ENCODE data around the gene ALAS1. TPM values are rescaled to one million over a fixed set of nuclear protein-coding genes. Genes with fewer than 3 reads are reported as not detected.

The ALAS1 gene
- total RNA-seq, 5 donors from 2014 or later (not counting 1 experiment from before 2014, with no cell fraction given), result 12.2 to 32.7 (median 27.1) TPM

DNA sequence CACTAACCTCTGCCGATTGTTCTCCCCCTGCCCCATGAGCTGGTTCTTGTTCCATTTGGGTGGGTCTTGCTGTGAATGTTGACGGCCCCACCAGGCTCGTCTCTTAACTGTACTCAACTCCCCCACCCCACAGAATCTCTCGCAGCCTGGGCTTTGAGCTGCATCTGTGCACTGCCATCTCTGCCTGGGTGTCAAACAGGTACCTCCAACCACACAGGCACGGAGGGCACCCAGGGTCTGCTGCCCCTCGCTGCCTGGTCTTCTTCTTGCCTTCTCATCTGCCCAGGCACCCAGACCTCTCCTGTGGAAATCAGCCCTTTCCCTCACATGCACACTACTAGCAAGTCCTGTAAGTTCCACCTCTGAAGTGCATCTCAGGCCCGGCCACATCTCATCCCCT, 17.4 kb downstream of the ALAS1 start:
- CTCF ChIA-PET, result no interaction called here
- peaks cover 23 to 53% of the 10 kb centered on the region in 2 experiments for H3K4me1 ChIP-seq (ENCODE audit: control insufficient read depth in 1 of 2, extremely low read depth in 1 of 2, insufficient read depth in 2 of 2, low read length in 2 of 2)

DNA sequence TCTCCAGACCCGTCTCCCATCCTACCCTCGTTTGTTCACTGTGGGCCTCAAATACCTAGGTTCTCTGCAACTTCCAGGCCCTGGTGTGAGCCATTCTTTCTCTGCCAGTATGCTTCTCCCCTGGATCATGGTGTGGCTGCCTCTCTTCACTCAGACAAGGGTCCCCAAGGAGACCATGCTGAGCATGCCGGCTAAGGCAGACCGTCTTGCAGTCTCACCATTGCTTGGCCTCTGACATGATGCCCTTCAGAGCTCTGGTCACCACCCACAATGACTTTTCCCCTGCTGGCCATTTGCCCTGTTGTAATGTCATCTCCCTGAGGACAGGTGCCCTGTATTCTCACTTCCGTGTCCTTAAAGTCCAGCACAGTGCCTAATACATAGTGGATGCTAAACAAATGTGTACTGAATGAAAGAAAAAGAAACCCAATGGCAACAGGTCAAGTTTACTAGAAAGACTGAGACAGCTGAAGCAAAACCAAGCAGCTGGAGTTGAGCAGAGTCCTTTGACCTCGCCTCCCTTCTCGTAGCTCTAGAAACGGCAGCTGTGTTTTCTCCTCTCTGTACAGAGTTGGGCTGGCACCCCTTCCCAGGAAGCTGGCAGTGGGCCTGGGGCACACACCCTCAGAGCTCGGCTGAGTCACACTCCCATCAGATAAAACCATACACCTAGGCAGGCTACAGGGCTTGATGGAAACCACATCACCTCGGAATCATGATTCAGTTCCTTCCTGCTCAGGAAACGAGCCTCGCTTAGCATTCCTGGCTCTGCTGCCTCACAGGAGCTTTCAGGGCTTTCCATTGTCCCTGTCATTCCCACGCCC, 18.8 kb downstream of the ALAS1 start:
- peak; percentile 74 to 86 (median 86) for ATAC-seq (replicated peaks in 1 of 4)
- H3K27ac Mint-ChIP-seq, result peak overlapping the region; percentile 97 to 98
- no peak overlapping the region for H3K4me3 ChIP-seq (ENCODE audit: control insufficient read depth in 1 of 2, extremely low read depth in 1 of 2, low read length in 1 of 2)
- no peaks in the 10 kb centered on the region for H3K27me3 Mint-ChIP-seq
- 40% methylated on average over 12 of the region's 13 CpGs for WGBS (ENCODE audit: insufficient coverage)
- no peaks in the 10 kb centered on the region for H3K27me3 ChIP-seq (replicated peaks in 1 of 2; ENCODE audit: control insufficient read depth in 2 of 2, extremely low read depth in 1 of 2, insufficient read depth in 2 of 2, low read length in 1 of 2)
- H3K4me1 Mint-ChIP-seq, result peaks cover 59 to 68% (median 65%) of the 10 kb centered on the region in 3 donors
- CTCF ChIA-PET, result interaction anchor here (0.6 to 1.1 kb wide), 2 partner anchors 9 to 15 kb away, joined by 3 read pairs; no protein-coding TSS in a partner anchor
- H3K9me3 Mint-ChIP-seq, result no peaks in the 10 kb centered on the region
- peak overlapping the region; percentile 62 to 64 (median 63) for H3K4me3 Mint-ChIP-seq
- no peaks in the 10 kb centered on the region for H3K9me3 ChIP-seq
- POLR2A ChIA-PET, result no interaction called here
- peak overlapping the region; percentile 71 for H3K27ac ChIP-seq (ENCODE audit: low read length)
- H3K36me3 ChIP-seq (ENCODE audit: control insufficient read depth in 2 of 2, extremely low read depth in 1 of 2, insufficient read depth in 1 of 2, low read length in 1 of 2), result peaks cover 9 to 34% of the 10 kb centered on the region in 2 donors
- H3K4me1 ChIP-seq (ENCODE audit: control insufficient read depth in 1 of 2, extremely low read depth in 1 of 2, insufficient read depth in 2 of 2, low read length in 2 of 2), result peaks cover 32 to 67% of the 10 kb centered on the region in 2 experiments
- peaks cover 38% of the 10 kb centered on the region for H3K36me3 Mint-ChIP-seq
- peak in 17 of 35 experiments; percentile 23 to 77 (median 40) for DNase-seq

More for the DNA sequence above, 17.4 kb downstream of the ALAS1 start:
- 95% methylated on average over 5 of the region's 7 CpGs for WGBS (ENCODE audit: insufficient coverage)
- Histone ChIP-seq H3K27me3 (replicated peaks in 1 of 2; ENCODE audit: control insufficient read depth in 2 of 2, extremely low read depth in 1 of 2, insufficient read depth in 2 of 2, low read length in 1 of 2) (no peaks in the 10 kb centered on the region), H3K36me3 (ENCODE audit: control insufficient read depth in 2 of 2, extremely low read depth in 1 of 2, insufficient read depth in 1 of 2, low read length in 1 of 2) (peaks cover 9 to 48% of the 10 kb centered on the region in 2 donors), H3K4me3 (ENCODE audit: control insufficient read depth in 1 of 2, extremely low read depth in 1 of 2, low read length in 1 of 2) (no peak overlapping the region), H3K9me3 (no peaks in the 10 kb centered on the region), H3K27ac (ENCODE audit: low read length) (peak overlapping the region; percentile 39)
- no peaks in the 10 kb centered on the region for H3K9me3 Mint-ChIP-seq
- H3K27me3 Mint-ChIP-seq, result no peaks in the 10 kb centered on the region
- peaks cover 48% of the 10 kb centered on the region for H3K36me3 Mint-ChIP-seq
- H3K4me3 Mint-ChIP-seq, result no peak overlapping the region
- DNase-seq (no peak), ATAC-seq (replicated peaks in 1 of 4) (no peak)
- peaks cover 47 to 57% (median 50%) of the 10 kb centered on the region in 3 donors for H3K4me1 Mint-ChIP-seq
- peak overlapping the region; percentile 88 to 98 for H3K27ac Mint-ChIP-seq
- POLR2A ChIA-PET, result no interaction called here

DNA sequence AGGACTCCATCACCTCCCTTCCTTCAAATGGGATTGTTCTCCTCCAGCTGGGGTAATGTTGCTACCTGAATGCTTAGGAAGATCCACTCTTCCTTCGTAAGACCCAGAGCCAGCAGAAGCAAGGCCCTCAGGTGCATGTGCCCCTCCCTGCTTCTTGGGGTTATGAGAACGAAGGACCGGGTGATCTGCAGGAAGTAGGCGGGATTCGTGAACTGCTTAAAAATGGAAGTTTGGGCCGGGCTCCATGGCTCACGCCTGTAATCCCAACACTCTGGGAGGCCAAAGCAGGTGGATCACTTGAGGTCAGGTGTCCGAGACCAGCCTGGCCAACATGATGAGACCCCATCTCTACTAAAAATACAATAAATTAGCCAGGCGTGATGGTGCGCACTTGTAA, 19.4 kb downstream of the ALAS1 start:
- no peak for DNase-seq
- no peaks in the 10 kb centered on the region for H3K9me3 Mint-ChIP-seq
- peak overlapping the region; percentile 97 to 98 for H3K27ac Mint-ChIP-seq
- H3K27me3 Mint-ChIP-seq, result no peaks in the 10 kb centered on the region
- ChIA-PET CTCF (interaction anchor here (0.6 to 1.1 kb wide), 2 partner anchors 9 to 14 kb away, joined by 3 read pairs; no protein-coding TSS in a partner anchor), POLR2A (no interaction called here)
- peak; percentile 5 to 8 (median 6) for ATAC-seq (replicated peaks in 1 of 4)
- H3K4me1 Mint-ChIP-seq, result peaks cover 66 to 74% (median 71%) of the 10 kb centered on the region in 3 donors
- 26% methylated on average over 5 of the region's 10 CpGs for WGBS (ENCODE audit: insufficient coverage)
- Histone ChIP-seq H3K36me3 (ENCODE audit: control insufficient read depth in 2 of 2, extremely low read depth in 1 of 2, insufficient read depth in 1 of 2, low read length in 1 of 2) (peaks cover 9 to 28% of the 10 kb centered on the region in 2 donors), H3K27me3 (replicated peaks in 1 of 2; ENCODE audit: control insufficient read depth in 2 of 2, extremely low read depth in 1 of 2, insufficient read depth in 2 of 2, low read length in 1 of 2) (no peaks in the 10 kb centered on the region), H3K4me1 (ENCODE audit: control insufficient read depth in 1 of 2, extremely low read depth in 1 of 2, insufficient read depth in 2 of 2, low read length in 2 of 2) (peaks cover 36 to 74% of the 10 kb centered on the region in 2 experiments), H3K27ac (ENCODE audit: low read length) (peak overlapping the region; percentile 71), H3K4me3 (ENCODE audit: control insufficient read depth in 1 of 2, extremely low read depth in 1 of 2, low read length in 1 of 2) (no peak overlapping the region), H3K9me3 (no peaks in the 10 kb centered on the region)
- H3K36me3 Mint-ChIP-seq, result peaks cover 32% of the 10 kb centered on the region
- peak overlapping the region; percentile 62 to 64 (median 63) for H3K4me3 Mint-ChIP-seq

DNA sequence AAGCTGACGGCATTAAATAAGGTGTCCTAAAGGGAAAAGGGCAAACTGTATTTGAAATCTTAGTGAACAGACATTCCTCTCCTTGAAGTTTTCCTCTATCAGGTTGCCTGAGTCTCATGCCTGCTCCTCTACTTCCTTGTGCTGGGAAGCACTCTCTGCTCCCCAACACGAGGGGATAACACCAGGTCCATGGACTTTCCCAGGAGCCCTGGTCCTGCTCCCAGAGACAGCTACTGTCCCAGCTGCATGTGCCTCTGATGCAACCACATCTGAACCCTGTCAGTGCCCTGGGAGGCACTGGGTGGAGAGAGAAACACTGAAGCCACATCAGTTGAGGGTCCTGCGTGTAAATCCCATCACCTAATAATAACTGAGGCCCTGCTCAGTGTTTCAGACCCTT, 20.1 kb downstream of the ALAS1 start:
- Histone ChIP-seq H3K4me3 (ENCODE audit: control insufficient read depth in 1 of 2, extremely low read depth in 1 of 2, low read length in 1 of 2) (peak overlapping the region in 1 of 2 donors; percentile 25), H3K36me3 (ENCODE audit: control insufficient read depth in 2 of 2, extremely low read depth in 1 of 2, insufficient read depth in 1 of 2, low read length in 1 of 2) (peaks cover 5 to 25% of the 10 kb centered on the region in 2 donors), H3K4me1 (ENCODE audit: control insufficient read depth in 1 of 2, extremely low read depth in 1 of 2, insufficient read depth in 2 of 2, low read length in 2 of 2) (peaks cover 42 to 80% of the 10 kb centered on the region in 2 experiments), H3K9me3 (no peaks in the 10 kb centered on the region), H3K27ac (ENCODE audit: low read length) (peak overlapping the region; percentile 71), H3K27me3 (replicated peaks in 1 of 2; ENCODE audit: control insufficient read depth in 2 of 2, extremely low read depth in 1 of 2, insufficient read depth in 2 of 2, low read length in 1 of 2) (no peaks in the 10 kb centered on the region)
- DNase-seq (no peak), ATAC-seq (replicated peaks in 1 of 4) (no peak)
- ChIA-PET CTCF (interaction anchor here in 1 of 2 donors (0.7 kb wide), 1 partner anchor 123 kb away, joined by 3 read pairs; no protein-coding TSS in a partner anchor), POLR2A (interaction anchor here in 1 of 2 donors (0.6 to 0.7 kb wide), 2 partner anchors 238 to 874 kb away, joined by 3 to 4 read pairs; no protein-coding TSS in a partner anchor)
- peaks cover 28% of the 10 kb centered on the region for H3K36me3 Mint-ChIP-seq
- H3K27me3 Mint-ChIP-seq, result no peaks in the 10 kb centered on the region
- peaks cover 72 to 80% (median 77%) of the 10 kb centered on the region in 3 donors for H3K4me1 Mint-ChIP-seq
- no peaks in the 10 kb centered on the region for H3K9me3 Mint-ChIP-seq
- H3K27ac Mint-ChIP-seq, result peak overlapping the region; percentile 97 to 98
- peak overlapping the region; percentile 6 to 62 (median 45) for H3K4me3 Mint-ChIP-seq
- 56% methylated on average over 1 of the region's 3 CpGs for WGBS (ENCODE audit: insufficient coverage)

DNA sequence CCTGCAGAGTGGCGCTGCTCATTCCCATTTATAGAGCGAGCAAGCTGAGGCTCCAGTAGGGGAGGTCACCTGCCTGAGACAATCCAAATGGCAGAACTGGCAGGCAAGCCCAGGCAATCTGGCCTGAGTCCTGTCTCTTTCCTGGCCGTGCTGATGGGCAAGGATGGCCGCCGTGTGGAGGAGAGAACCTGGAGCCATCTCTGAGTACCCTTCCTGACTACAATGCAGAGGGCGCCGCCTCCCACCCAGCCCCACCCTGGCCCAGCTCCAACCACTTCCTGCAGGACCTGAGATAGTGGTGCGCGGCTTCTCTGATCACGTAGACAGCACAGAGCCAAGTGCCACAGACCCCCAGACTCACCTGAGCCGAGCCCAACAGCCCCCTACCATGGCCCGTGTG, 20.5 kb downstream of the ALAS1 start:
- ChIA-PET CTCF (interaction anchor here in 1 of 2 donors (0.7 to 1.4 kb wide), 3 partner anchors 13 to 122 kb away, joined by 3 to 5 read pairs (median 4); no protein-coding TSS in a partner anchor), POLR2A (interaction anchor here (0.6 to 0.7 kb wide), 3 partner anchors 238 to 873 kb away, joined by 3 to 4 read pairs (median 3); no protein-coding TSS in a partner anchor)
- 30% methylated on average over 7 of the region's 12 CpGs for WGBS (ENCODE audit: insufficient coverage)
- no peaks in the 10 kb centered on the region for H3K27me3 ChIP-seq (replicated peaks in 1 of 2; ENCODE audit: control insufficient read depth in 2 of 2, extremely low read depth in 1 of 2, insufficient read depth in 2 of 2, low read length in 1 of 2)
- DNase-seq (peak in 11 of 35 experiments; percentile 26 to 61 (median 34)), ATAC-seq (replicated peaks in 1 of 4) (peak in 2 of 4 experiments; percentile 23 to 31)
- peak overlapping the region; percentile 97 to 98 for H3K27ac Mint-ChIP-seq
- peak overlapping the region; percentile 71 for H3K27ac ChIP-seq (ENCODE audit: low read length)
- no peaks in the 10 kb centered on the region for H3K27me3 Mint-ChIP-seq
- no peaks in the 10 kb centered on the region for H3K9me3 ChIP-seq
- H3K4me3 Mint-ChIP-seq, result peak overlapping the region; percentile 6 to 62 (median 45)
- peaks cover 2 to 20% of the 10 kb centered on the region in 2 donors for H3K36me3 ChIP-seq (ENCODE audit: control insufficient read depth in 2 of 2, extremely low read depth in 1 of 2, insufficient read depth in 1 of 2, low read length in 1 of 2)
- H3K4me1 Mint-ChIP-seq, result peaks cover 76 to 85% (median 81%) of the 10 kb centered on the region in 3 donors
- peaks cover 24% of the 10 kb centered on the region for H3K36me3 Mint-ChIP-seq
- H3K9me3 Mint-ChIP-seq, result no peaks in the 10 kb centered on the region
- H3K4me1 ChIP-seq (ENCODE audit: control insufficient read depth in 1 of 2, extremely low read depth in 1 of 2, insufficient read depth in 2 of 2, low read length in 2 of 2), result peaks cover 46 to 84% of the 10 kb centered on the region in 2 experiments
- peak overlapping the region in 1 of 2 donors; percentile 25 for H3K4me3 ChIP-seq (ENCODE audit: control insufficient read depth in 1 of 2, extremely low read depth in 1 of 2, low read length in 1 of 2)

Data from T-cell (primary cell).